Smooth muscle cell (in vitro differentiated cells): ENCODE data around the gene BATF. TPM values are rescaled to one million over a fixed set of nuclear protein-coding genes. Genes with fewer than 3 reads are reported as not detected.

Experiments used
- DNase-seq: peaks from one replicate; lab custom pipeline; 2025; ENCODE audit not compliant: unreplicated experiment; lab: John Stamatoyannopoulos, UW
- H2AFZ ChIP-seq: fragments of 200-600 bp; sonication (generic); 2 replicates; pipeline ENCODE4 v1.6.0; 2016; ENCODE audit warnings: antibody characterized with exemption, low read depth, mild to moderate bottlenecking
- H3F3A ChIP-seq: fragments of 200-600 bp; sonication (generic); 2 replicates; pipeline ENCODE4 v1.6.0; 2017; ENCODE audit warnings: antibody characterized with exemption, low read depth
- H3K27ac ChIP-seq: fragments of 200-600 bp; sonication (generic); 2 replicates; pipeline ENCODE4 v1.5.1; 2016; ENCODE audit warnings: low read depth, mild to moderate bottlenecking
- H3K27me3 ChIP-seq: fragments of 200-600 bp; sonication (generic); 2 replicates; pipeline ENCODE4 v1.6.1; 2016; ENCODE audit warnings: low read depth, mild to moderate bottlenecking
- H3K36me3 ChIP-seq: fragments of 200-600 bp; sonication (generic); 2 replicates; pipeline ENCODE4 v1.5.1; 2016; ENCODE audit warnings: low read depth
- H3K4me1 ChIP-seq: fragments of 200-600 bp; sonication (generic); 2 replicates; pipeline ENCODE4 v1.5.1; 2016; ENCODE audit warnings: low read depth
- H3K4me2 ChIP-seq: fragments of 200-600 bp; sonication (generic); 2 replicates; pipeline ENCODE4 v1.6.0; 2016; ENCODE audit warnings: mild to moderate bottlenecking
- H3K4me3 ChIP-seq: fragments of 200-600 bp; sonication (generic); 2 replicates; pipeline ENCODE4 v1.5.1; 2016; ENCODE audit warnings: mild to moderate bottlenecking
- H3K79me2 ChIP-seq: fragments of 200-600 bp; sonication (generic); 2 replicates; pipeline ENCODE4 v1.6.0; 2016; ENCODE audit warnings: low read depth, mild to moderate bottlenecking
- H3K9ac ChIP-seq: fragments of 200-600 bp; sonication (generic); 2 replicates; pipeline ENCODE4 v1.6.0; 2016; ENCODE audit warnings: low read depth
- H3K9me3 ChIP-seq: fragments of 200-600 bp; sonication (generic); replicated peaks from 2 replicates; pipeline ENCODE4 v1.5.1; 2016; ENCODE audit warnings: low read depth
- H4K20me1 ChIP-seq: fragments of 200-600 bp; sonication (generic); 2 replicates; pipeline ENCODE4 v1.6.0; 2016; ENCODE audit warnings: low read depth
- WGBS: methylation state at CpG from one replicate; pipeline ENCODE4 v1.1.7; 2016; ENCODE audit warnings: low lambda C conversion rate; 5-methylcytosine and 5-hydroxymethylcytosine counted together
- polyA plus RNA-seq: library from polyadenylated mRNA; unstranded; fragments of >200 nt; fragmentation: Nextera tagmentation; extraction: Ambion mirVana; gene quantifications from 2 replicates; pipeline ENCODE4 v1.2.1, GENCODE V29; 2016
- total RNA-seq: library from RNA; depleted of rRNA; stranded (reverse); fragments of >200 nt; gene quantifications from 2 replicates; pipeline ENCODE4 v1.2.3, GENCODE V29; 2014
- TF ChIP-seq, protein P1 (sequence below): fragments of 200-600 bp; sonication (generic); IDR thresholded peaks from 2 replicates; pipeline ENCODE4 v1.5.1; 2017; ENCODE audit warnings: borderline replicate concordance, mild to moderate bottlenecking, antibody characterized with exemption; ENCODE audit not compliant: insufficient read depth, poor library complexity, severe bottlenecking

BATF gene
- total and polyA plus RNA-seq, 2 experiments from 2014 or later = not detected

DNA sequence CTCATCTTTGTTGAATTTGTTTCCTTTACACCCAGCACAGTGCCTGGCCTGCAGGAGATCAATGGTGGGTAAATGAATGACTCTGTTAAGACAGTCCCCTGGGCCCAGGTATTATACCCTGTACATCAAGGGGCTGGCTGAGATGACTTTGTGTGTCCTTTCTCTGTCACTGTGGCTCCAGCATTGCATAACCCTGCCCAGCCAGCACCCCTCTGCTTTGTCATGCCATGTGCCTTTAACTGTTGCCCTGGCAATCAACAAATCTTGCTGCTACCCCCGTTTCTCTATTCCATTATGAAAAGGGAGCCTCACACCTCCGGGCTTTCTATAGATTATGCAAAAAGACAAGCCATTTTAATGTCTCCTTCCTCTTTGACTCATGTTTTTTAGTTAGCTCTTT lies 48.5 kb downstream of the BATF start:
- H4K20me1 ChIP-seq = no peaks in the 10 kb centered on the region
- TF ChIP-seq, protein P1, sequence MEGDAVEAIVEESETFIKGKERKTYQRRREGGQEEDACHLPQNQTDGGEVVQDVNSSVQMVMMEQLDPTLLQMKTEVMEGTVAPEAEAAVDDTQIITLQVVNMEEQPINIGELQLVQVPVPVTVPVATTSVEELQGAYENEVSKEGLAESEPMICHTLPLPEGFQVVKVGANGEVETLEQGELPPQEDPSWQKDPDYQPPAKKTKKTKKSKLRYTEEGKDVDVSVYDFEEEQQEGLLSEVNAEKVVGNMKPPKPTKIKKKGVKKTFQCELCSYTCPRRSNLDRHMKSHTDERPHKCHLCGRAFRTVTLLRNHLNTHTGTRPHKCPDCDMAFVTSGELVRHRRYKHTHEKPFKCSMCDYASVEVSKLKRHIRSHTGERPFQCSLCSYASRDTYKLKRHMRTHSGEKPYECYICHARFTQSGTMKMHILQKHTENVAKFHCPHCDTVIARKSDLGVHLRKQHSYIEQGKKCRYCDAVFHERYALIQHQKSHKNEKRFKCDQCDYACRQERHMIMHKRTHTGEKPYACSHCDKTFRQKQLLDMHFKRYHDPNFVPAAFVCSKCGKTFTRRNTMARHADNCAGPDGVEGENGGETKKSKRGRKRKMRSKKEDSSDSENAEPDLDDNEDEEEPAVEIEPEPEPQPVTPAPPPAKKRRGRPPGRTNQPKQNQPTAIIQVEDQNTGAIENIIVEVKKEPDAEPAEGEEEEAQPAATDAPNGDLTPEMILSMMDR = no peak
- H3K4me2 ChIP-seq = no peak overlapping the region
- no peaks in the 10 kb centered on the region for H3K4me1 ChIP-seq
- H3K9me3 ChIP-seq = no peaks in the 10 kb centered on the region
- no peak for DNase-seq
- H3K79me2 ChIP-seq = no peaks in the 10 kb centered on the region
- WGBS = 83% methylated on average over 2 of the region's 2 CpGs
- no peak overlapping the region for H3K27ac ChIP-seq
- no peak overlapping the region for H3K9ac ChIP-seq
- no peak overlapping the region for H3K4me3 ChIP-seq
- H3K36me3 ChIP-seq = no peaks in the 10 kb centered on the region
- H2AFZ ChIP-seq = no peak overlapping the region
- H3K27me3 ChIP-seq = peaks cover 6% of the 10 kb centered on the region
- no peaks in the 10 kb centered on the region for H3F3A ChIP-seq

- no peak overlapping the region for H2AFZ ChIP-seq
- peaks cover 6% of the 10 kb centered on the region for H3K27me3 ChIP-seq
Observed at GRCh38 chr14:75572104-75572503, 49.8 kb downstream of the BATF start.

GRCh38 chr14:75577090-75577489 lies 54.8 kb downstream of the BATF start:
- TF ChIP-seq, protein P1 = no peak
- H3K4me1 ChIP-seq = peaks cover 20% of the 10 kb centered on the region
- no peaks in the 10 kb centered on the region for H3K9me3 ChIP-seq
- no peak overlapping the region for H3K4me2 ChIP-seq
- DNase-seq = no peak
- no peak overlapping the region for H3K9ac ChIP-seq
- no peaks in the 10 kb centered on the region for H3K79me2 ChIP-seq
- H3K36me3 ChIP-seq = no peaks in the 10 kb centered on the region
- peaks cover 3% of the 10 kb centered on the region for H3F3A ChIP-seq
- no peak overlapping the region for H3K27ac ChIP-seq
- peaks cover 6% of the 10 kb centered on the region for H3K27me3 ChIP-seq
- no peak overlapping the region for H2AFZ ChIP-seq
- H4K20me1 ChIP-seq = no peaks in the 10 kb centered on the region
- H3K4me3 ChIP-seq = no peak overlapping the region
- 78% methylated on average over 3 of the region's 3 CpGs for WGBS

More at GRCh38 chr14:75572104-75572503, 49.8 kb downstream of the BATF start:
- Histone ChIP-seq H3K36me3 (no peaks in the 10 kb centered on the region), H3F3A (no peaks in the 10 kb centered on the region), H3K9ac (no peak overlapping the region), H3K4me2 (no peak overlapping the region), H3K27ac (no peak overlapping the region), H3K4me1 (no peaks in the 10 kb centered on the region), H3K4me3 (no peak overlapping the region), H3K79me2 (no peaks in the 10 kb centered on the region), H4K20me1 (no peaks in the 10 kb centered on the region), H3K9me3 (no peaks in the 10 kb centered on the region)
- TF ChIP-seq, protein P1 = no peak
- DNase-seq = no peak
- WGBS = 81% methylated on average over 6 of the region's 6 CpGs

GRCh38 chr14:75577729-75578101 lies 55.4 kb downstream of the BATF start:
- Histone ChIP-seq H3K36me3 (no peaks in the 10 kb centered on the region), H3F3A (peaks cover 3% of the 10 kb centered on the region), H3K27me3 (peaks cover 6% of the 10 kb centered on the region), H3K27ac (peak overlapping the region; percentile 73), H3K9ac (peak overlapping the region; percentile 52), H2AFZ (peak overlapping the region; percentile 95), H3K4me3 (peak overlapping the region; percentile 67), H4K20me1 (no peaks in the 10 kb centered on the region), H3K4me2 (peak overlapping the region; percentile 96), H3K9me3 (no peaks in the 10 kb centered on the region), H3K79me2 (no peaks in the 10 kb centered on the region), H3K4me1 (peaks cover 20% of the 10 kb centered on the region)
- 2% methylated on average over 12 of the region's 16 CpGs for WGBS
- TF ChIP-seq, protein P1 = peak; percentile 66
- peak; percentile 56 for DNase-seq
